ENCODE results near the gene RBM14.
A peak's percentile ranks its signal among the peaks of the same experiment; 100 is the strongest.
"Not testable (repeated sequence)": the region's sequence is repeated elsewhere in the genome, so short reads cannot be mapped to it uniquely, and the experiment has no call there.

RBM14 gene

GRCh38 chr11:66631883-66632282 is 15.5 kb downstream of the RBM14 start:
- DNase-seq = no peak

DNA sequence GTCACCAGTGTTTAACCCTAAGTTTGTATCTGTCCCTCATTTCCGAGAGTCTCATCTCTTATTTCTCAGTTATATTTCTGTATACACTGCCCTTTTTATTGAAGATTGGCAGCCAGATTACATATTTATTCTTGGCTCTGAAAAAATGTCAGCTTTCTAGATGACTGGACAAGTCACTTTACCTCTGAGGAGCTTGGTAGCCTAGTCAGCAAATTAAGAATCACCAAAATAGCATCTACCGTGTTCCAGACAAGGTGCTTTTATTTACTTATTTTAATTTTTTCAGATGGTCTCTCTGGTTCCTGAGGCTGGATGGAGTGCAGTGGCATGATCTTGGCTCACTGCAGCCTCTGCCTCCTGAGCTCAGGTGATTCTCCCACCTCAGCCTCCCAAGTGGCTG is 16.5 kb downstream of the RBM14 start:
- DNase-seq = no peak

DNA sequence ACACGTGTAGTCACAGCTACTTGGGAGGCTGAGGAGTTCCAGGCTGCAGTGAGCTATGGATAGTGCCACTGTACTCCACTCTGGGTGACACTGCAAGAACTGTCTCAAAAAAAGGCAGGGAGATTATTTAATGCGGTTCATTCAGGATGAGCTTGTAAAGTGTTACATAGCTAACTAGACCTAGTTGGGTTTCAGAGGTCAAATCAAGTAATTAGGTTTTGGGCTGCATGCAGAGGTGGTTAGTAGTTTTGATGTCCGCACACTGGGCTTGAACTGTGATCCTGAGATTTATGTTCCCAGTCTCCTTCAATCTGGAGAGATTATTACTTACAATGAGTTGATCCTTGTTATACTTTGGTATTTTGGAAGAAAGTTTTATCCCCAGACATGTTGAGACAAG is 20.0 kb downstream of the RBM14 start:
- no peak for DNase-seq

- DNase-seq = no peak
Observed at GRCh38 chr11:66637557-66638176, 21.2 kb downstream of the RBM14 start.

- peak; percentile 95 for DNase-seq
Observed at GRCh38 chr11:66638177-66639065, 22.0 kb downstream of the RBM14 start, which contains the start of gene RBM4. Gene RBM4 (plus strand): TSS chr11:66638703. CDS start chr11:66639712, 1,009 bp downstream.

DNA sequence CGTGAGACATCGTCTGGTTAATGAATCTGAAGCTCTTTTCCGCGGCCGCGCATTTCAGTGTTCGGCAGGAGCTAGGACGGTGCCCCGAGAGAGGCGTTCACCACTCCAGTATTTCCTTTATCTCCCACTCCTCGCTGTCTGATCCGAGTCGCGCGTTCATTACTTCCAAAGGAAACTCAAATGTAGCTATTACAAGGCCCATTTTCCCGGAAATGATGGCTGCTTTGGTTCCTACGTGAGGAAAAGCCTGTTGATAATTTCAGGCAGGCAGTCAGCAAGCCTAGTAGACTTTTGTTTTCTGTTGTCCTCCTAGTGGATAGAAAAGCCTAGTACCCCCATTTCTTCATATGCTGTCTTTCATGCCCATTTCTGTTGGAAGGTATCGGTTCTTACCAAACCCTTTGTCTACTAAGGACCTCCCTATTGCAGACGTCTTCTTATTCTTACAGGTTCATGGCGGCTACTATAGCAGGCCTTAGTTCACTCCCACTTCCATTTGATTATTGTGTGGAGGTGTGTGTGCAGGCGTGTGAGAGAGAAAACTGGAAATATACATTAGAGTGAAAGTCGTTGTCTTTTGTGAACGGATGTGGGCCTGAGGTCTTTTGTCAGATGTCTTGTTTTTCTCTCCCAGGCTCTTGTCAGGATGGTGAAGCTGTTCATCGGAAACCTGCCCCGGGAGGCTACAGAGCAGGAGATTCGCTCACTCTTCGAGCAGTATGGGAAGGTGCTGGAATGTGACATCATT is 22.8 kb downstream of the RBM14 start:
- no peak for DNase-seq

DNA sequence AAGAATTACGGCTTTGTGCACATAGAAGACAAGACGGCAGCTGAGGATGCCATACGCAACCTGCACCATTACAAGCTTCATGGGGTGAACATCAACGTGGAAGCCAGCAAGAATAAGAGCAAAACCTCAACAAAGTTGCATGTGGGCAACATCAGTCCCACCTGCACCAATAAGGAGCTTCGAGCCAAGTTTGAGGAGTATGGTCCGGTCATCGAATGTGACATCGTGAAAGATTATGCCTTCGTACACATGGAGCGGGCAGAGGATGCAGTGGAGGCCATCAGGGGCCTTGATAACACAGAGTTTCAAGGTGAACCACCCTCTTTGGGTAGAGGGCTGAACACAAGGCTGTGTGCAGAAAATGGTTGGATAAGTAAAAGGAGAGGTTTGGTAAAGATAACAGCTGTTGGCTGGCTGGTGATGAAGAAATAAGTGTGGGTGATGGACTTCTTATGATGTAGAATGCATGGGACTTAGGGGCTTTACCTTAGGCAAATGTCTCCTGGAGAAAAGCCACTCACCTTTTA is 23.4 kb downstream of the RBM14 start:
- DNase-seq = not testable (repeated sequence)

GRCh38 chr11:66641834-66642233 is 25.4 kb downstream of the RBM14 start:
- DNase-seq = no peak

GRCh38 chr11:66643745-66644437 is 27.5 kb downstream of the RBM14 start:
- DNase-seq = no peak

DNA sequence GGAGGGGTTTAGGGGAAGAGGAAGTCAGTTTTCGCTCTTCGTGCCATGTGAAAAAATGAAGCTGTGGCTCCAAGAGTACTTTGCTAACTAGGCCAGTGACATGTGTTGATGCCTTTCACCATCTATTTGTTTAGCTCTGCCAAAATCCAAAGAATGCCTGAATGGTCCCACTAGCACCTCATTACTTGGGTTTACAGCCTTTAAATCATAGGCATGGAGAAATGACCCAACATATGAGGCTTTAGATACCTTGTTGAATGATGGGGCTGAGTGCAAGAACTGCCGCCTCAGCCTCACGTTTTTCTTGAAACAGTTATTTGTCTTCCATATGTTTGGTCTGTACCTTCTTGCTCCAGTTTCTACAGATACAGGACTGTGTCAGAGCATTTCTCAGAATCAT is 30.4 kb downstream of the RBM14 start:
- no peak for DNase-seq

DNA sequence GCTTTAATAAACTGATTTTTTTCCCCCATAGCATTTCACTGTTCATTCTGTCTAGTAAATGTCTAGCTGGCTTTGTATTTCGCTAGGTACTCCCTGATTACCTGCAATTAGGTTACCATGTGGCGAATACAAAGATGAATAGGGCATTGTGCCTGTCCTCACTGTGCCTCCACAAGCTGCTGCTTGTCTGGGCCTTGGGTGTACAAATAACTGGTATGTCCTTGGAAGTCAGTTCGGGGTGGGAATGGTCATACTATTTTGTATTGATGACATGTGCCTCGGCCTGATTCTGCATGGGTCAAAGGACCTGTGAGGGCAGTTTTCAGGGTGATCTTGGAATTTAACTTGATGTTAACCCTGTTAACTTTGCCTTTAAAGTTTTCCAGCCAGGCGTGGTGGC is 33.5 kb downstream of the RBM14 start:
- DNase-seq = no peak

DNA sequence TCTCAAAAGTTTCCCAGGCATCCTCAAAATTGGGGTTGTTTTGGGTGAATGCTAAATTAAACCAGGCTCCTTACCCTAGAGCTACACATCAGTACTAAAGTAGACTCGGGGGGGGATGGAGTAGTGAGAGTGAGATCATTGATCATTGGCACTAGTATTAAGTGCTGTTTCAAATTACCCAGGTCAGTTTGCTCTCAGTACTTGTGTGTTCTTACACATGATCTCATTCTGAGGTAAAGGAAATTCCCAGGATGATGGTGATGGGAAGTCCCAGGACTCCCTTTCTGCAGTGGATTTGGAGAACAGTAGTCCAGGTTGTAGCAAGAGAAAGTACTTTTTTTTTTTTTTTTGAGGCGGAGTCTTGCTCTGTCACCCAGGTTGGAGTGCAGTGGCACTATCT is 34.6 kb downstream of the RBM14 start:
- DNase-seq = no peak

GRCh38 chr11:66652651-66653050 is 36.2 kb downstream of the RBM14 start:
- no peak for DNase-seq

DNA sequence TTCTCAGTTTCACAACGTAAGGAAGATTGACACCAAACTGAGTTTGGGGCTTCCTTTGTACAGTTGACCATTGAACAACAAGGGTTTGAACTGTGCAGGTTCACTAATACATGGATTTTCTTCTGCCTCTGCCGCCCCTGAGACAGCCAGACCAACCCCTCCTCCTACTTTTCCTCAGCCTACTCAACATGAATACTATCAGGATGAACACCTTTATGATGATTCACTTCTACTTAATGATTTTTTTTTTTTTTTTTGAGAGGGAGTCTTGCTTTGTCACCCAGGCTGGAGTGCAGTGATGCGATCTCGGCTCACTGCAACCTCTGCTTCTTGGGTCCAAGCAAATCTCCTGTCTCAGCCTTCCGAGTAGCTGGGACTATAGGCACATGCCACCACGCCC is 36.7 kb downstream of the RBM14 start:
- DNase-seq = no peak

GRCh38 chr11:66659763-66660162 is 43.3 kb downstream of the RBM14 start:
- no peak for DNase-seq

- no peak for DNase-seq
Observed at GRCh38 chr11:66663741-66664296, 47.4 kb downstream of the RBM14 start.

- no peak for DNase-seq
Observed at GRCh38 chr11:66665369-66665768, 48.9 kb downstream of the RBM14 start.

DNA sequence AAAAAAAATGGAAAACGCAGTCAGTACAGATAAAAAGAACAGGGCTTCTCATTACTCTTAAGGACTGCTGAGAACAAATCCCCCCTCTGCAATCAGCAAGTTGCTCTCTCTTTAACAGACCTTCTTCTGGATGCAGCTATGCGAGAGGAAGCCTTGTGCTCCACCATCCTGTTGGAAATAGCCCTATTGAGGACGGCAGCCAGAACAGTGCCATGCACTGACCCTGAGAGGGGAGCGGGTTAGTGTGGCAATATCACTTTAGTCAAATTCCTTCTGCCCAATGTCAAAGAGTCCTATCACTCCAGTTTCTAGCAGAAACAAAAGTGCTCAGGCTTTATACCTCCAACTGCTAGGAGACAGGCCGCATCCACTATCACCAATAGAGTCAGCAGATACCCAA is 54.4 kb downstream of the RBM14 start:
- no peak for DNase-seq

DNA sequence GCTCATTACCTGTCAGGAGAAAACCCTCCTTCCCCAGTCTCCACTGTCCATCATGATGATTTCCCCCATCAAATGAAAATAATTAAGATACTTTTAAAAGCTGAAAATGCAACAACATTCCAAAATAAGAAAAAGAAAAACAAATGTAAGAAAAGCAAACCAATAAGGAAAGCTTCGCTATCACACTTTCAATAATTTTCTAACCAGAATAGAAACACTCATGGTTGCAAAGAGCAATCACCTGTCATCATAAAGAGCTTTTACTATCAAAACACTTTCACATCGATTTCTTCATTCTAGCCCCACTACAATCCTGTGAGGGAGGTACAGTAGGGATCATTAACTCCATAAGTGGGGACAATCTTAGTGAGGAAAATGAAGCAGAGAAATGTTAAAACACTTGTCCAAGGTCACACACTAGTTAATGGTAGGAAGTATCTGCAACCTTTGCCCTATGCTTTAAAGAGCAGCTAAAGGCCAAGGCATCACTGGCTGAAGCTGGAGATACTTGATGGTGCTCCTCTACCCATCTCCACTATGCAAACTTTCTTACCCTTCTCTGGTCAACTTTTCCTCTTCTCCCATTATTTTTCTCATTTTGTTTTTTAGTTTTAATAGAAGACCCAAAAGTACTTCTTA is 58.7 kb downstream of the RBM14 start:
- DNase-seq = no peak

- no peak for DNase-seq
Observed at GRCh38 chr11:66676282-66676919, 60.0 kb downstream of the RBM14 start.

Data from right kidney (tissue), 1 donor.